HG02798 (cell line): ENCODE measurements around the gene ARHGDIA.
"Not testable (repeated sequence)": the region's sequence is repeated elsewhere in the genome, so short reads cannot be mapped to it uniquely, and the experiment has no call there.

Experiments used
- ATAC-seq: cut with Tn5 transposase; IDR thresholded peaks from one replicate; pipeline ENCODE4 v1.9.1; 2021; ENCODE audit warnings: mild to moderate bottlenecking; ENCODE audit not compliant: unreplicated experiment, poor library complexity

Gene ARHGDIA

DNA sequence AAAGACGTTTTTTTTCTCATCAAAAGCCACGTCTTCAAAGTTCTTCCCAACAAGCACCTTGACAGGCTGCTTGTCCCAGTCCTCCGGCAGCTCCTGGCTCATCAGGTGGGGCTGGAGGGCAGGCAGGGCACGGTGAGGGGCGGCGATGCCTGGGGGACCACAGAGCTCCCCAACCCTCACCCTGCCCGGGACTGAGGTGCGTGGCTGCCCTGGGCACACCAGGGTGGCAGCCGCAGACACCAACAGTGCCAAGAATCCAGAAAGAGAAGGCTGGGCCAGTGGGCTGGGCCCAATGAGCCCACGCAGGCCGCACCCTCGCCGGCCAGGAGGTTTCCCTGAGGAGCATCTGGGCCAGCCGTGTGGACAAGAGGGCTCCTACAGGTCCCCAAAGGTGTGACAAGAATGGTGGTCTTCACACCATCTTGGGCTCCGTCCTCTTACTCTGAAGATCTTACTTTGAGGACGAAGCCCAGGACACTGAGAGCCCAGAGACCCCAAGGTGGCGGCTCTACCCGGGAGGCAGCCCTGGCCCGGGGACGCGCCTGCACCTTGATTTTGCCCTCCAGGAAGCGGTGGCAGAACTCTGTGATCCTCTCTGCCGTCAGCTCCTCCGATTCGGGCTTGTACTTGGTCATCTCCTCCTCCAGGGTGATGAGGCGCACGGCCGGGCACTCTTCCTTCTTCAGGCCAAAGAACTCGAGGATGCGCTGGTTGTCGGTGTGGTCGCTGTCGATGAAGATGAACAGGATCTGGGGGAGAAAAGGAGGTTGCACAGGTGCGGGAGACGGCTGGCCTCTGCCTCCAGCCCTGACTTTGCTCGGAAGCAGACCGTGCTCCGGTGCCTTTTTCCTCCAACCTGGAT, 25.0 kb downstream of the ARHGDIA start:
- ATAC-seq: no peak

DNA sequence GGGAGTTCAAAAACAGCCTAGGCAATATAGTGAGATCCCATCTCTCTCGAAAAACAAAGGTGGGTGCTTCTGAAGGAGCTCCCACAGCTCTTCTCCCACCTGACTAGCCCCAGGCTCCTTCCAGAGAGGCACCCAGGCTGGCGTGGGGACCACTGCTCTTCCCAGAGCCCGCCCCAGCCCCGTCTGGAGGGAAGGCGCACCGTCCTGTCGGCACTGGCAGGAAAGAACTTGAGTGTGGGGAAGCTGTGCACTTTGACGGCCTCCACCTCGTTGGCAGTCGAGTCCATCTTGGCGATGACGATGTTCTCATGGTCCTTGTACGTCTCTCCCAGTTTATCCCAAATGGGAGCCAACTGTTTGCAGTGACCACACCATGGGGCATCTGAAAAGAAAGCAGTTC, 25.8 kb downstream of the ARHGDIA start:
- ATAC-seq: no peak

GRCh38 chr17:81844887-81845286, 26.2 kb downstream of the ARHGDIA start:
- no peak for ATAC-seq

- ATAC-seq: no peak
Observed at GRCh38 chr17:81844327-81844851, 26.7 kb downstream of the ARHGDIA start.

DNA sequence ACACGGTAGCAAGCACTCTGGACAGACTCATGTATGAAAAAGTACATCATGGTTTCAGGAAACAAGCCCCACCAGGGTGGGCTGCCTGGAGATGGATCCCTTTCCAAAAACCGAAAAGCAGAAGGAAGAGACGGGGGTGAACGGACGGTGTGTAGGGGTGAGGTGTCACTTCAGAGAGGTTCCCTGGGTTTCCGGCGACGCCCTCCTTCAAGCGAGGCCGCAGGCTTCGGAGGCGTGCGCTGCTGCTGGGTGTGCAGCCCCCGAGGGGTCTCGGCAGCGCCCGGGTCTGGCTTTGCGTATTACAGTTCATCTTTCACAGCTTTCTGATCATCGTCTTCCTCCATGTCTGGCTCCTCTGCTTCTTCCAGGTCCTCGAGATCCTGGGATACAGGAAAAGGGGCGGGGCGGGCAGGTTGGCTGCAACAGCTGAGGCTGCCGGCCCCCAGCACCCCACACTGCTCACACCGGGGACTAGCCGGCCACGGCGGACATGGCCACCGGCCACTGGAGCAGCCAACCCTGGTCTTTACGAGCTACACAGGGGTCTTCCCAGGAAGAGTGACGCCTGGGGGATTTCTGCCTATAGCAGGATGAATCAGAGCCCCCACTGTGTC, 27.3 kb downstream of the ARHGDIA start:
- no peak for ATAC-seq

GRCh38 chr17:81842725-81843504, 28.2 kb downstream of the ARHGDIA start:
- ATAC-seq: no peak

DNA sequence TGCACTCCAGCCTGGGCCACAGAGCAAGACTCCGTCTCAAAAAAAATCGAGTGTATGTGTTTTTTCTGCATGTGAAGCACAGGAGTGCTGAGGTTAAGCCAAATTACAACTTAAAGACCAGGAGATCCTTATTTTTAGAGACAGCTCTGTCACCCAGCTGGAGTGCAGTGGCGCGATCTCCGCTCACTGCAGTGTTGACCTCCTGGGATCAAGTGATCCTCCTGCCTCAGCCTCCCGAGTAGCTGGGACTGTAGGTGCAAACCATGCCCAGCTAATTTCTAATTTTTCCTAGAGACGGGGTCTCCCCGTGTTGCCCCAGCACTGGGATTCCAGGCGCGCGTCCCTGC, 28.8 kb downstream of the ARHGDIA start:
- no peak for ATAC-seq

GRCh38 chr17:81841866-81842265, 29.3 kb downstream of the ARHGDIA start:
- no peak for ATAC-seq

GRCh38 chr17:81840826-81841778, 30.0 kb downstream of the ARHGDIA start:
- no peak for ATAC-seq

- ATAC-seq: not testable (repeated sequence)
Observed at GRCh38 chr17:81840059-81840458, 31.1 kb downstream of the ARHGDIA start.

GRCh38 chr17:81839301-81839700, 31.8 kb downstream of the ARHGDIA start:
- no peak for ATAC-seq

DNA sequence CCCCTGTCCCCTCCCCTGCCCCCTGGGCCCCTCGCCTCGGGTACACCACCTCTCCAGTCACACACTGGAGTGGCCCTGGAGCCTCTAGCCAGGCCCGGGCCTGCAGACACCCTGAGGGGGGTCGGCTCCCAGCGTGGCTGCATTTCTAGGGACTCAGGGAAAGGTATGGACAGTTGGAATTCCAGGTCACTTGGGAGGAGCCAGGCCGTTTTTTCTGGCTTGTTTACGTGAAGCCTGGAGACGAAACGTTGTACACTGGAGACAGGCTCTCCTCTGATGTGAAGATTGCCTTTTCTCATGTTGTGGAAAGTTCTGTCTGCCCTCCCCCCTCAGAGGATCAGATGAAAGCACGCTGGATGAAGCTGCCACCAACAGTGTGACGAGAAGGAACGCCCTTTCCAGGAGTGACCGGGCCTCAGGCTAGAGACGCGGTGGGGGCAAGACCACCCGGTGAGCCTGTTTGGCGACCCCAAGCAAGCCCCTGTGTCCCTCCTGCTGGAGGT, 32.3 kb downstream of the ARHGDIA start:
- ATAC-seq: no peak

- no peak for ATAC-seq
Observed at GRCh38 chr17:81837641-81838040, 33.5 kb downstream of the ARHGDIA start.

DNA sequence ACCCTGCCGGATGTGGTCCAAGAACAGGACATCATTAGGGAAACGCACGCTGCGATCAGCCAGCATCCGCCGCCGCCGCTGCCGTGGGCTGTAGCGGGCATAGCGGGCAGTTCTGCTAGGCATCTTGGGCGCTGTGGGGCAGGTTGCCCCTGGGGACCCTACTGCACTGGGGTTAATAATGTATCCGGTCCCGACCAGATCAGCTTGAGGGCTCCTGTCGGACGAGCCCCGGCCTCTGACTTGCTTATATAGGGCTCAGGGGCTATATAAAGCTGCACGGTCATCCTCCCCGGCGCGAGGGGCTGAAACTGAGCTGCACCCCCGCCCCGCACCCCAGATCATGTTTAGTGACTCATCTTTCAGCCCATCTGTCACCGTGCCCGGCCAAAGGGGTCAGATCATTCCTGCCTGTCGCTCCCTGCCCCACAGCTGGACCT, 36.3 kb downstream of the ARHGDIA start, which contains the start of gene PPP1R27:
TSS of gene PPP1R27 (minus strand) at position 220 of the 437 bp plus-strand sequence. CDS start at position 123, 97 bp downstream.
- no peak for ATAC-seq

- no peak for ATAC-seq
Observed at GRCh38 chr17:81833921-81834830, 37.0 kb downstream of the ARHGDIA start.

GRCh38 chr17:81833160-81833920, 37.8 kb downstream of the ARHGDIA start, which contains the start of gene MCRIP1:
TSS of gene MCRIP1 (minus strand) at chr17:81833291. CDS start at chr17:81824506, 8,785 bp downstream.
- ATAC-seq: peak; percentile 84

- ATAC-seq: peak; percentile 86
Observed at GRCh38 chr17:81832608-81833159, 38.5 kb downstream of the ARHGDIA start.
